ENCODE data around the gene MIB2.

- TF ChIP-seq POLR2A (IDR thresholded peaks at IDR 0.05) (no peak), CTCF (IDR thresholded peaks at IDR 0.05) (no peak)
Observed at GRCh38 chr1:1583347-1584010, 31.8 kb upstream of the MIB2 start.

All from vagina (tissue), 2 donors.